Smooth muscle cell (in vitro differentiated cells): Measurements from ENCODE around the gene DHTKD1. TPM values are rescaled to one million over a fixed set of nuclear protein-coding genes. Genes with fewer than 3 reads are reported as not detected.
"Not testable (repeated sequence)": the region's sequence is repeated elsewhere in the genome, so short reads cannot be mapped to it uniquely, and the experiment has no call there.

ENCODE experiments used
- DNase-seq: peaks from one replicate; lab custom pipeline; 2025; ENCODE audit not compliant: unreplicated experiment; lab: John Stamatoyannopoulos, UW
- H2AFZ ChIP-seq: fragments of 200-600 bp; sonication (generic); 2 replicates; pipeline ENCODE4 v1.6.0; 2016; ENCODE audit warnings: antibody characterized with exemption, low read depth, mild to moderate bottlenecking
- H3F3A ChIP-seq: fragments of 200-600 bp; sonication (generic); 2 replicates; pipeline ENCODE4 v1.6.0; 2017; ENCODE audit warnings: antibody characterized with exemption, low read depth
- H3K27ac ChIP-seq: fragments of 200-600 bp; sonication (generic); 2 replicates; pipeline ENCODE4 v1.5.1; 2016; ENCODE audit warnings: low read depth, mild to moderate bottlenecking
- H3K27me3 ChIP-seq: fragments of 200-600 bp; sonication (generic); 2 replicates; pipeline ENCODE4 v1.6.1; 2016; ENCODE audit warnings: low read depth, mild to moderate bottlenecking
- H3K36me3 ChIP-seq: fragments of 200-600 bp; sonication (generic); 2 replicates; pipeline ENCODE4 v1.5.1; 2016; ENCODE audit warnings: low read depth
- H3K4me1 ChIP-seq: fragments of 200-600 bp; sonication (generic); 2 replicates; pipeline ENCODE4 v1.5.1; 2016; ENCODE audit warnings: low read depth
- H3K4me2 ChIP-seq: fragments of 200-600 bp; sonication (generic); 2 replicates; pipeline ENCODE4 v1.6.0; 2016; ENCODE audit warnings: mild to moderate bottlenecking
- H3K4me3 ChIP-seq: fragments of 200-600 bp; sonication (generic); 2 replicates; pipeline ENCODE4 v1.5.1; 2016; ENCODE audit warnings: mild to moderate bottlenecking
- H3K79me2 ChIP-seq: fragments of 200-600 bp; sonication (generic); 2 replicates; pipeline ENCODE4 v1.6.0; 2016; ENCODE audit warnings: low read depth, mild to moderate bottlenecking
- H3K9ac ChIP-seq: fragments of 200-600 bp; sonication (generic); 2 replicates; pipeline ENCODE4 v1.6.0; 2016; ENCODE audit warnings: low read depth
- H3K9me3 ChIP-seq: fragments of 200-600 bp; sonication (generic); replicated peaks from 2 replicates; pipeline ENCODE4 v1.5.1; 2016; ENCODE audit warnings: low read depth
- H4K20me1 ChIP-seq: fragments of 200-600 bp; sonication (generic); 2 replicates; pipeline ENCODE4 v1.6.0; 2016; ENCODE audit warnings: low read depth
- CTCF ChIP-seq: fragments of 200-600 bp; sonication (generic); IDR thresholded peaks from 2 replicates; pipeline ENCODE4 v1.5.1; 2017; ENCODE audit warnings: borderline replicate concordance, mild to moderate bottlenecking, antibody characterized with exemption; ENCODE audit not compliant: insufficient read depth, poor library complexity, severe bottlenecking
- WGBS: methylation state at CpG from one replicate; pipeline ENCODE4 v1.1.7; 2016; ENCODE audit warnings: low lambda C conversion rate; 5-methylcytosine and 5-hydroxymethylcytosine counted together
- polyA plus RNA-seq: library from polyadenylated mRNA; unstranded; fragments of >200 nt; fragmentation: Nextera tagmentation; extraction: Ambion mirVana; gene quantifications from 2 replicates; pipeline ENCODE4 v1.2.1, GENCODE V29; 2016
- total RNA-seq: library from RNA; depleted of rRNA; stranded (reverse); fragments of >200 nt; gene quantifications from 2 replicates; pipeline ENCODE4 v1.2.3, GENCODE V29; 2014

The DHTKD1 gene
- total and polyA plus RNA-seq, 2 experiments from 2014 or later, result 9.4 to 16.9 TPM

GRCh38 chr10:12081879-12082557 lies 13.3 kb downstream of the DHTKD1 start:
- H3K36me3 ChIP-seq, result no peaks in the 10 kb centered on the region
- no peak overlapping the region for H3K27ac ChIP-seq
- 80% methylated on average over 6 of the region's 6 CpGs for WGBS
- H3K4me3 ChIP-seq, result no peak overlapping the region
- no peaks in the 10 kb centered on the region for H3F3A ChIP-seq
- H3K4me2 ChIP-seq, result no peak overlapping the region
- H3K27me3 ChIP-seq, result no peaks in the 10 kb centered on the region
- H3K9me3 ChIP-seq, result no peaks in the 10 kb centered on the region
- no peaks in the 10 kb centered on the region for H3K79me2 ChIP-seq
- no peaks in the 10 kb centered on the region for H4K20me1 ChIP-seq
- no peaks in the 10 kb centered on the region for H3K4me1 ChIP-seq
- TF ChIP-seq CTCF, result no peak
- H2AFZ ChIP-seq, result no peak overlapping the region
- DNase-seq, result no peak
- H3K9ac ChIP-seq, result no peak overlapping the region

- no peak for TF ChIP-seq CTCF
- H3K4me3 ChIP-seq, result no peak overlapping the region
- H3K4me2 ChIP-seq, result no peak overlapping the region
- no peak overlapping the region for H3K27ac ChIP-seq
- H3F3A ChIP-seq, result no peaks in the 10 kb centered on the region
- no peaks in the 10 kb centered on the region for H3K27me3 ChIP-seq
- H2AFZ ChIP-seq, result no peak overlapping the region
- H3K36me3 ChIP-seq, result no peaks in the 10 kb centered on the region
- DNase-seq, result no peak
- WGBS, result 93% methylated on average over 14 of the region's 14 CpGs
- no peak overlapping the region for H3K9ac ChIP-seq
- no peaks in the 10 kb centered on the region for H4K20me1 ChIP-seq
- H3K9me3 ChIP-seq, result no peaks in the 10 kb centered on the region
- no peaks in the 10 kb centered on the region for H3K4me1 ChIP-seq
- no peaks in the 10 kb centered on the region for H3K79me2 ChIP-seq
Measured at GRCh38 chr10:12088919-12089318, 20.2 kb downstream of the DHTKD1 start.

GRCh38 chr10:12091421-12091820 lies 22.7 kb downstream of the DHTKD1 start:
- H3K36me3 ChIP-seq, result no peaks in the 10 kb centered on the region
- H3K4me1 ChIP-seq, result no peaks in the 10 kb centered on the region
- no peak for TF ChIP-seq CTCF
- H3K27me3 ChIP-seq, result no peaks in the 10 kb centered on the region
- H3F3A ChIP-seq, result no peaks in the 10 kb centered on the region
- H3K27ac ChIP-seq, result no peak overlapping the region
- H4K20me1 ChIP-seq, result no peaks in the 10 kb centered on the region
- no peak overlapping the region for H2AFZ ChIP-seq
- no peak for DNase-seq
- H3K4me3 ChIP-seq, result no peak overlapping the region
- no peaks in the 10 kb centered on the region for H3K9me3 ChIP-seq
- H3K79me2 ChIP-seq, result no peaks in the 10 kb centered on the region
- WGBS, result 98% methylated on average over 4 of the region's 4 CpGs
- H3K9ac ChIP-seq, result no peak overlapping the region
- no peak overlapping the region for H3K4me2 ChIP-seq

GRCh38 chr10:12097361-12097760 lies 28.6 kb downstream of the DHTKD1 start:
- H3K27me3 ChIP-seq, H3K9ac ChIP-seq, H3K27ac ChIP-seq, H3F3A ChIP-seq, H3K4me3 ChIP-seq, DNase-seq, H3K4me2 ChIP-seq, H3K79me2 ChIP-seq, H3K4me1 ChIP-seq, H3K36me3 ChIP-seq, H3K9me3 ChIP-seq, H2AFZ ChIP-seq, H4K20me1 ChIP-seq: not testable (repeated sequence)
- 95% methylated on average over 9 of the region's 9 CpGs for WGBS
